SU-DHL-6 (cell line): ENCODE data around the gene LEF1.

Experiments
- H2AFZ ChIP-seq: fragments of 200-600 bp; sonication (generic); 2 replicates; pipeline ENCODE4 v1.6.1; 2014; ENCODE audit warnings: low read depth, mild to moderate bottlenecking, moderate library complexity, mixed read lengths, antibody characterized with exemption, low read length; ENCODE audit not compliant: severe bottlenecking
- H3F3A ChIP-seq: fragments of 200-600 bp; shearing (Covaris generic); 2 replicates; pipeline ENCODE4 v1.6.0; 2016; ENCODE audit warnings: antibody characterized with exemption, mild to moderate bottlenecking; ENCODE audit not compliant: insufficient read depth
- H3K27ac ChIP-seq: fragments of 200-600 bp; sonication (generic); 2 replicates; pipeline ENCODE4 v1.5.1; 2016; ENCODE audit warnings: low read depth, mild to moderate bottlenecking, low read length, moderate library complexity, mixed read lengths
- H3K27me3 ChIP-seq: fragments of 200-600 bp; sonication (generic), shearing (Covaris generic); 2 replicates; pipeline ENCODE4 v1.6.0; 2014; ENCODE audit warnings: mild to moderate bottlenecking, low read length
- H3K36me3 ChIP-seq: fragments of 200-600 bp; sonication (generic); 2 replicates; pipeline ENCODE4 v1.6.1; 2014; ENCODE audit warnings: mild to moderate bottlenecking, low read length, mixed read lengths
- H3K4me2 ChIP-seq: fragments of 300-600, 200-600 bp; shearing (Covaris generic), sonication (generic); 2 replicates; pipeline ENCODE4 v1.6.0; 2014; ENCODE audit warnings: low read length, low read depth, mild to moderate bottlenecking; ENCODE audit not compliant: poor library complexity, severe bottlenecking
- H3K4me3 ChIP-seq: fragments of 200-600 bp; sonication (generic); 2 replicates; pipeline ENCODE4 v1.5.1; 2014; ENCODE audit warnings: antibody characterized with exemption, low read length, mild to moderate bottlenecking, mixed read lengths; ENCODE audit not compliant: insufficient read depth, poor library complexity, severe bottlenecking
- H3K79me2 ChIP-seq: fragments of 200-600 bp; sonication (generic); 2 replicates; pipeline ENCODE4 v1.6.1; 2014; ENCODE audit warnings: mild to moderate bottlenecking, low read length, moderate library complexity; ENCODE audit not compliant: insufficient read depth
- H3K9ac ChIP-seq: fragments of 200-600 bp; sonication (generic); 2 replicates; pipeline ENCODE4 v1.7.0; 2014; ENCODE audit warnings: mild to moderate bottlenecking, low read length
- H3K9me2 ChIP-seq: fragments of 200-600 bp; sonication (generic); replicated peaks from 2 replicates; pipeline ENCODE4 v1.6.1; 2014; ENCODE audit warnings: low read length; ENCODE audit not compliant: insufficient read depth
- H3K9me3 ChIP-seq: fragments of 200-600 bp; sonication (generic); 2 replicates; pipeline ENCODE4 v1.6.1; 2014; ENCODE audit warnings: low read length, mixed read lengths; ENCODE audit not compliant: insufficient read depth
- H4K20me1 ChIP-seq: fragments of 200-600 bp; sonication (generic); 2 replicates; pipeline ENCODE4 v1.6.1; 2014; ENCODE audit warnings: low read depth, mild to moderate bottlenecking, antibody characterized with exemption, low read length, moderate library complexity, mixed read lengths
- CTCF ChIP-seq: fragments of 200-600 bp; sonication (generic); IDR thresholded peaks from one replicate; pipeline ENCODE4 v1.5.1; 2017; ENCODE audit warnings: antibody characterized with exemption, mild to moderate bottlenecking, low read length, moderate library complexity; ENCODE audit not compliant: insufficient read depth, poor library complexity, severe bottlenecking
- EZH2phosphoT487 ChIP-seq: fragments of 200-600 bp; sonication (generic), shearing (Covaris generic); conservative IDR thresholded peaks from 2 replicates; pipeline ENCODE4 v1.6.1; 2018; ENCODE audit warnings: mild to moderate bottlenecking, antibody characterized with exemption, low read length, moderate library complexity, mixed read lengths

LEF1 gene

GRCh38 chr4:108165586-108165985 lies 3.1 kb downstream of the LEF1 start:
- Histone ChIP-seq H3K27me3 (no peaks in the 10 kb centered on the region), H3K9me2 (no peaks in the 10 kb centered on the region), H3K9ac (peak overlapping the region; percentile 94), H3K9me3 (no peaks in the 10 kb centered on the region), H3K4me3 (peak overlapping the region; percentile 80), H3F3A (0 out of 2 replicates have a peak, but pooled peaks cover 9% of the 10 kb centered on the region), H3K27ac (peak overlapping the region; percentile 76), H3K79me2 (peaks cover 57% of the 10 kb centered on the region), H3K36me3 (peaks cover 7% of the 10 kb centered on the region; the same call in 1 of the 2 replicates), H3K4me2 (peak overlapping the region; percentile 76), H2AFZ (no peak overlapping the region), H4K20me1 (no peaks in the 10 kb centered on the region)
- TF ChIP-seq CTCF (no peak), EZH2phosphoT487 (no peak)

DNA sequence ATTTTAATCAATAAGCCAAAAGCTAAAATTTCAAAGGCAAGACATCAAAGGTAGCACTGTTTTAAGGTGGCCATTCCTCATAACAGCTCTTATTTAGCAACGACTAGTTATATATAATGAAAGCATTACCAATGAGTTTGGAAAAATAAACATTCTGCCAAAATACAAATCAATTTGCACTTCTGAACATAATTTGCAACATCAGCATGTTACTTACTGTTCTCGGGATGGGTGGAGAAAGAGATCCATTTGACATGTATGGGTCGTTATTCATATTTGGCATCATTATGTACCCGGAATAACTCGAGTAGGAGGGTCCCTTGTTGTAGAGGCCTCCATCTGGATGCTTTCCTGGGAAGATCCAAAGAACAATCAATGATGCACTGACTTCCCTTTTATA lies 5.4 kb downstream of the LEF1 start:
- Histone ChIP-seq H4K20me1 (no peaks in the 10 kb centered on the region), H3K4me3 (no peak overlapping the region), H3K9me3 (no peaks in the 10 kb centered on the region), H3K9ac (no peak overlapping the region), H3K4me2 (no peak overlapping the region), H3K79me2 (peaks cover 77% of the 10 kb centered on the region), H3K27me3 (no peaks in the 10 kb centered on the region), H3F3A (no peaks in the 10 kb centered on the region), H2AFZ (no peak overlapping the region), H3K9me2 (no peaks in the 10 kb centered on the region), H3K27ac (no peak overlapping the region), H3K36me3 (peaks cover 7% of the 10 kb centered on the region; the same call in 1 of the 2 replicates)
- TF ChIP-seq CTCF: no peak
- TF ChIP-seq EZH2phosphoT487: no peak

DNA sequence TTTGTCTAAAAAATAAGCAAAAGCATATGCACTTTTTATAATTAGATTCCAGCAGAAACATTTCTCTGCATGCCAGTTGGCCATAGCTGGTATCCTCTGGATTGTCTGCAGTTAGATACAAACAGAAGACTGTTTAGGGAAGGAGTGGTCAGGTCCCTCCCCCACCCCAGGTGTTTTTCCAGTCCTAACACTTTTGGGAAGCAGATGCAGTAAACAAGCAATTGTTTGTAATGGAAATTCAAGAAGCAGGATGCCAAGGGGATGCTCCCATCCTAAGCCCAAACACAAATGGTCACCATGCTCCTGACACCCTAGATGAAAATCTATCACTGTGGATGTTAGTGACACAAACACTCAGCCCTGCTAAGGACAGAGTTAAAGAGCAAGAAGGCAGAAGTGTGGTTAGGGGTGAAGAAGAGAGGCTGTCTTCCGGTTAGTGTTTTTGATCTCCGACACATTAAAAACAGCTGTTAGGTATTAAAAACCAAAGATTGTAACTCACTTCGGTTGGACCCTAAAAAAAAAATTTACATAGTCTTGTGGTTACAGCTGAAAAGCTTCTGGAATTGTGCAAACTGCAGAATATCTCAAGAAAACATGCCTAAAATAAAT lies 7.9 kb downstream of the LEF1 start:
- no peak overlapping the region for H3K4me3 ChIP-seq
- H3K36me3 ChIP-seq: peaks cover 7% of the 10 kb centered on the region; the same call in 1 of the 2 replicates
- no peaks in the 10 kb centered on the region for H3K9me3 ChIP-seq
- peak overlapping the region; percentile 34 for H3K4me2 ChIP-seq
- TF ChIP-seq CTCF (no peak), EZH2phosphoT487 (no peak)
- no peaks in the 10 kb centered on the region for H3K9me2 ChIP-seq
- no peak overlapping the region for H2AFZ ChIP-seq
- H3K27ac ChIP-seq: no peak overlapping the region; the same call in 1 of the 2 replicates
- H3K9ac ChIP-seq: no peak overlapping the region
- no peaks in the 10 kb centered on the region for H3K27me3 ChIP-seq
- H4K20me1 ChIP-seq: no peaks in the 10 kb centered on the region
- peaks cover 76% of the 10 kb centered on the region for H3K79me2 ChIP-seq
- H3F3A ChIP-seq: no peaks in the 10 kb centered on the region
